ENCODE measurements around the gene RFX3. TPM values are rescaled to one million over a fixed set of nuclear protein-coding genes. Genes with fewer than 3 reads are reported as not detected.

RFX3 gene
- total RNA-seq, 2 donors from 2014 or later: 4.6 to 6.5 TPM

DNA sequence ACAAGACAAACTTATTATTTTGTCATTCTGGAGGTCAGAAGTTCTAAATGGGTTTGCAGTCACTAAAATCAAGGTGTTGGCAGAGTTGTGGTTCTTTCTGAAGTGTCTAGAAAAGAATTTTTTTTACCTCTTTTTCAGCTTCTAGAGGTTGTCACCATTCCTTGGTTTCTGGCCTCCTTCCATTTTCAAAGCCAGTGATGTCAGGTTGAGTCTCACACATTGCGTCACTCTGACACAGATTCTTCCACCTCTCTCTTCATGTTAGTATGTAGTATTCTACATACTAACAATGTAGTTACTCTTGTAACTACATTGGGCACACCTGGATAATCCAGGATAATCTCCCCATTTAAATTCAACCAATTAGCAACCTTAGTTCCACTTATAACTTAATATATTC is 290.3 kb downstream of the RFX3 start:
- Histone ChIP-seq H3K4me3 (no peak overlapping the region), H3K36me3 (replicated peaks in 1 of 2; ENCODE audit: insufficient read depth in 1 of 2, low read depth in 2 of 2) (no peaks in the 10 kb centered on the region), H3K27me3 (no peaks in the 10 kb centered on the region), H3K9me3 (no peaks in the 10 kb centered on the region), H3K27ac (no peak overlapping the region), H3K4me1 (no peaks in the 10 kb centered on the region)
- intact Hi-C loops (cut with DNase I): no loop called here
- TF ChIP-seq, protein P1, sequence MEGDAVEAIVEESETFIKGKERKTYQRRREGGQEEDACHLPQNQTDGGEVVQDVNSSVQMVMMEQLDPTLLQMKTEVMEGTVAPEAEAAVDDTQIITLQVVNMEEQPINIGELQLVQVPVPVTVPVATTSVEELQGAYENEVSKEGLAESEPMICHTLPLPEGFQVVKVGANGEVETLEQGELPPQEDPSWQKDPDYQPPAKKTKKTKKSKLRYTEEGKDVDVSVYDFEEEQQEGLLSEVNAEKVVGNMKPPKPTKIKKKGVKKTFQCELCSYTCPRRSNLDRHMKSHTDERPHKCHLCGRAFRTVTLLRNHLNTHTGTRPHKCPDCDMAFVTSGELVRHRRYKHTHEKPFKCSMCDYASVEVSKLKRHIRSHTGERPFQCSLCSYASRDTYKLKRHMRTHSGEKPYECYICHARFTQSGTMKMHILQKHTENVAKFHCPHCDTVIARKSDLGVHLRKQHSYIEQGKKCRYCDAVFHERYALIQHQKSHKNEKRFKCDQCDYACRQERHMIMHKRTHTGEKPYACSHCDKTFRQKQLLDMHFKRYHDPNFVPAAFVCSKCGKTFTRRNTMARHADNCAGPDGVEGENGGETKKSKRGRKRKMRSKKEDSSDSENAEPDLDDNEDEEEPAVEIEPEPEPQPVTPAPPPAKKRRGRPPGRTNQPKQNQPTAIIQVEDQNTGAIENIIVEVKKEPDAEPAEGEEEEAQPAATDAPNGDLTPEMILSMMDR (IDR thresholded peaks at IDR 0.05): no peak
- no peak for TF ChIP-seq POLR2A (IDR thresholded peaks at IDR 0.05)
- ATAC-seq (no peak), DNase-seq (no peak)
- WGBS, 2 donors: 93 to 100% methylated on average over 1 of the region's 1 CpG

DNA sequence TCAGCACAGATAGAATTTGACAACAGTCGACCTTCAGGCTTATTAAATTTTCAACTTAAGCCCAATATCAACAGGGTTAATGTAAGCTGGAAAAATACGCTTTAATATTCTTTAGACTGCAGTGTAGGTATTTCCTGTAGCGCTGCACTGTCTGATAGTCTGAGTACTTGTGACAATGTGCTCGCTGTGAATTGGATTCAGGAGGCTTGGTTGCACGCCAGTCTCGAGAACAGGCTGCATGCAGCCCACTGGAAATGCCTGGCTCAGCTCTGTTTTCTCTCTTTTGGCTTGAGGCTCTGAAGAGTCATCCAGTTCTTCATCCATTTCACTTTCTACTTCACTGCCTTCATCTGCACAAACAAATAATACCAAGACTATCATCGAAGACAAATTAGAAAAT is 300.9 kb downstream of the RFX3 start:
- ATAC-seq: no peak
- 71 to 73% methylated on average over 7 of the region's 7 CpGs for WGBS, 2 donors
- Histone ChIP-seq H3K9me3 (no peaks in the 10 kb centered on the region), H3K4me1 (no peaks in the 10 kb centered on the region), H3K27me3 (no peaks in the 10 kb centered on the region), H3K36me3 (replicated peaks in 1 of 2; ENCODE audit: insufficient read depth in 1 of 2, low read depth in 2 of 2) (no peaks in the 10 kb centered on the region), H3K27ac (no peak overlapping the region), H3K4me3 (no peak overlapping the region)
- intact Hi-C loops (cut with DNase I): no loop called here
- TF ChIP-seq, protein P1 (IDR thresholded peaks at IDR 0.05): no peak
- no peak for TF ChIP-seq POLR2A (IDR thresholded peaks at IDR 0.05)
- DNase-seq: peak in 2 of 4 donors; percentile 6 to 12

DNA sequence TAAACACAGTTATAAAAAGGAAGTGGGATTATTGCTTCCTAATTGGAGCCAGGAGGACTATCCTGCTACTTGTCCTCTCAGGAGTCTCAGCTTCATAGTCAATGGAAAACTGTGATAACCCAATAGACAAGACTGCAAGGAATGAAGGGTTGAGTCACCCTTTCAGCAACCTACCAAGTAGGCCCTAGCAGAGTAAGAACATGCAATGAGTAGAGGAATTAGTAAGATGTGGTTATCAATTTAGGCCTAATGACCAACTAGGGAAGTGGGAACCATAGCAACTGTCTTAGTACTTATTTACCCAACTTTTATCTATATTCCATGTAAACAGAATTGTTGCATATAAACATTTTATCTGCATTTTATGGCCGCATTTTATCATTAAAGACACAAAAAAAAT is 310.1 kb downstream of the RFX3 start:
- intact Hi-C loops (cut with DNase I): no loop called here
- Histone ChIP-seq H3K36me3 (replicated peaks in 1 of 2; ENCODE audit: insufficient read depth in 1 of 2, low read depth in 2 of 2) (no peaks in the 10 kb centered on the region), H3K4me1 (no peaks in the 10 kb centered on the region), H3K27ac (no peak overlapping the region), H3K9me3 (no peaks in the 10 kb centered on the region), H3K4me3 (no peak overlapping the region), H3K27me3 (no peaks in the 10 kb centered on the region)
- 21 to 37% methylated on average over 1 of the region's 1 CpG for WGBS, 2 donors
- TF ChIP-seq, protein P1 (IDR thresholded peaks at IDR 0.05): no peak
- no peak for TF ChIP-seq POLR2A (IDR thresholded peaks at IDR 0.05)
- ATAC-seq (no peak), DNase-seq (no peak)

DNA sequence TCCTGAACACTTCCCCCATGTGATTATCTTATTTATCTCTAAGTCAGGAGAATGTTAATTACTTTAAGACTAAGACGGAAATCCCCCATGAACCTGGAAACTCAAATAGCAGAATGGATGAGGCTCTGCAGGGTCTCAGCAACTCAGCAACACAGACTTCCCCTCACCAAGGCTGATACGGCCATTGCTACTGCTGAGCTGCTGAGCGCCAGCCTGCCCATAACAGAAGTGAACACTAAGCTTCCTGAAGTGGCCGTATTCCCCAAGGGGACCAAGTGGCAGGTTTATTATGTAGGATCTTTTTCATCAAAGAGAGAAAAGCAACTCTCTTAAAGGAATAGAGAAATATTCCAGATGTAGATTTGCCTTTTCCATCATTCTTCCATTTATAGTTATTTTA is 311.1 kb downstream of the RFX3 start:
- intact Hi-C loops (cut with DNase I): no loop called here
- TF ChIP-seq, protein P1 (IDR thresholded peaks at IDR 0.05): no peak
- TF ChIP-seq POLR2A (IDR thresholded peaks at IDR 0.05): no peak
- WGBS, 2 donors: 43 to 51% methylated on average over 4 of the region's 4 CpGs
- Histone ChIP-seq H3K4me3 (no peak overlapping the region), H3K9me3 (no peaks in the 10 kb centered on the region), H3K4me1 (no peaks in the 10 kb centered on the region), H3K36me3 (replicated peaks in 1 of 2; ENCODE audit: insufficient read depth in 1 of 2, low read depth in 2 of 2) (no peaks in the 10 kb centered on the region), H3K27ac (no peak overlapping the region), H3K27me3 (no peaks in the 10 kb centered on the region)
- ATAC-seq (no peak), DNase-seq (no peak)

DNA sequence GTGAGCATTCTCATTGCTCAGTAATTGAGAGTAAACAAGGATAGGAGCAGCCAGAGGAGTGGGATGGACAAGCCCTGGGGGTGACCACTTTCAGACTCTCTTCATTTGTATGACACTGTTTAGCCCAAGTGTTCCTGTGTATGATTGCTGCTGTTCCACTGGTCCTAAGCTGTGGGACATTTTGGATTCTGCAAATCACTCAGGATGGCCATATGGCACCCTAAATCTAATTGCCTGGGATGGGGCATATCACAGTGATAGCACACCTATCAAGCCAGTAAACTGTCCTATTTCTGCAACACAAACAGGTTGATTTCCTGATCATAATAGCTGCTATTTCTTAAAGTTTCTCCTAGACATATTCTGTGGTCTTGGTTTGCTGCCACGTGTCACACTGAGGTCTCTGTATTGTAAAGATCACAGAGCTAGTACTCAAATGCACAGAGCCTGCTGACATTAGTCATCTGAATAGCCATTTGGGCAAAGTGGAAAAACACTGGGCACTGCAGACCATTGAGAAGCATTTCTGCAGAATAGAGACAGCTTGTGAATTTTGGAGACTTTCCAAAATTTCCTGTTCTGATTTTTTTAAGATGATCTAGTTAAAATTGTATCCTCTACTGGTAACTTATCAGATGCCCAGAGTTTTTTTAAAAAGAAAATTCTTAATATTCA is 320.2 kb downstream of the RFX3 start:
- 57 to 75% methylated on average over 1 of the region's 1 CpG for WGBS, 2 donors

More for the DNA sequence above, 320.2 kb downstream of the RFX3 start:
- Histone ChIP-seq H3K4me1 (no peaks in the 10 kb centered on the region), H3K9me3 (no peaks in the 10 kb centered on the region), H3K4me3 (no peak overlapping the region), H3K36me3 (replicated peaks in 1 of 2; ENCODE audit: insufficient read depth in 1 of 2, low read depth in 2 of 2) (no peaks in the 10 kb centered on the region), H3K27me3 (no peaks in the 10 kb centered on the region), H3K27ac (no peak overlapping the region)
- TF ChIP-seq POLR2A (IDR thresholded peaks at IDR 0.05): no peak
- TF ChIP-seq, protein P1 (IDR thresholded peaks at IDR 0.05): no peak
- DNase-seq (no peak), ATAC-seq (no peak)
- intact Hi-C loops (cut with DNase I): no loop called here

Measured in body of pancreas (tissue), 4 donors.